Measurements from ENCODE around the gene CELF3. TPM values are rescaled to one million over a fixed set of nuclear protein-coding genes. Genes with fewer than 3 reads are reported as not detected.

CELF3 gene
- total RNA-seq, 1 donor from 2014 or later, result 0.36 TPM

GRCh38 chr1:151661751-151662150, 54.9 kb downstream of the CELF3 start:
- intact Hi-C loops (cut with DNase I), result no loop called here
- ATAC-seq (no peak), DNase-seq (ENCODE audit: low spot score) (no peak)

GRCh38 chr1:151655371-151655770, 61.2 kb downstream of the CELF3 start:
- intact Hi-C loops (cut with DNase I), result no loop called here
- ATAC-seq, result no peak

GRCh38 chr1:151653397-151653796, 63.2 kb downstream of the CELF3 start:
- intact Hi-C loops (cut with DNase I), result no loop called here
- DNase-seq (ENCODE audit: low spot score), result no peak
- ATAC-seq, result no peak

More at GRCh38 chr1:151655371-151655770, 61.2 kb downstream of the CELF3 start:
- no peak for DNase-seq (ENCODE audit: low spot score)

Other genes with a start within 250 kb of the CELF3 start
- gene CGN, start 205.4 kb downstream of the CELF3 start, total RNA-seq, result 2.0 TPM
- gene TUFT1, start 176.5 kb downstream of the CELF3 start, total RNA-seq, result 3.2 TPM
- 60.4 TPM for gene SNX27, start 104.8 kb downstream of the CELF3 start, total RNA-seq
- gene RIIAD1, start 4.7 kb upstream of the CELF3 start, total RNA-seq, result 1.1 TPM
- 44.4 TPM for gene MRPL9, start 46.7 kb upstream of the CELF3 start, total RNA-seq
- 13.2 TPM for gene TDRKH, start 73.7 kb upstream of the CELF3 start, total RNA-seq
- not detected for gene LINGO4, start 88.6 kb upstream of the CELF3 start, total RNA-seq
- gene RORC, start 115.0 kb upstream of the CELF3 start, total RNA-seq, result 0.45 TPM
- 0.45 TPM for gene C2CD4D, start 123.0 kb upstream of the CELF3 start, total RNA-seq
- not detected for gene THEM5, start 136.9 kb upstream of the CELF3 start, total RNA-seq
- gene THEM4, start 192.7 kb upstream of the CELF3 start, total RNA-seq, result 14.9 TPM

Data from sciatic nerve (tissue), 2 donors.